SK-N-SH (cell line): Measurements from ENCODE around the gene CACUL1.

ENCODE experiments used
- CHD2 ChIP-seq: fragments of 150-350 bp; IDR thresholded peaks from 2 replicates; pipeline ENCODE4 v1.6.1; 2018; ENCODE audit warnings: low read length; ENCODE audit not compliant: partially characterized antibody
- CTCF ChIP-seq: fragments of 200-600 bp; sonication (generic); IDR thresholded peaks from 2 replicates; pipeline ENCODE4 v1.6.1; 2017; ENCODE audit warnings: antibody characterized with exemption, mild to moderate bottlenecking, moderate library complexity
- EP300 ChIP-seq, 2 experiments: IDR thresholded peaks; 2 replicates each; pipeline versions ENCODE4 v1.4.0 to v1.6.1; 2012; ENCODE audit warnings: borderline replicate concordance in 1 of 2, low read depth in 1 of 2, low read length in 1 of 2
- FOXM1 ChIP-seq: IDR thresholded peaks from 2 replicates; pipeline ENCODE4 v1.4.0; 2012; ENCODE audit warnings: low read depth, mild to moderate bottlenecking
- MAX ChIP-seq: IDR thresholded peaks from 2 replicates; pipeline ENCODE4 v1.4.0; 2012; ENCODE audit warnings: low read depth
- NRF1 ChIP-seq: IDR thresholded peaks from 2 replicates; pipeline ENCODE4 v1.6.1; 2012; ENCODE audit warnings: low read depth, mild to moderate bottlenecking, low read length
- RCOR1 ChIP-seq: fragments of 150-350 bp; IDR thresholded peaks from 2 replicates; pipeline ENCODE4 v1.6.1; 2017; ENCODE audit warnings: antibody characterized with exemption, low read length
- SIN3A ChIP-seq: IDR thresholded peaks from 2 replicates; pipeline ENCODE4 v1.6.1; 2012; ENCODE audit warnings: low read depth, mild to moderate bottlenecking, low read length, moderate library complexity, borderline replicate concordance
- TCF12 ChIP-seq: IDR thresholded peaks from 2 replicates; pipeline ENCODE4 v1.4.0; 2012
- YY1 ChIP-seq: IDR thresholded peaks from 2 replicates; pipeline ENCODE4 v1.4.0; 2012; ENCODE audit warnings: low read depth, mild to moderate bottlenecking
- TF ChIP-seq, protein P1 (sequence below): IDR thresholded peaks from 2 replicates; pipeline ENCODE4 v1.6.1; 2012; ENCODE audit warnings: mild to moderate bottlenecking, low read depth, low read length, moderate library complexity

DNA sequence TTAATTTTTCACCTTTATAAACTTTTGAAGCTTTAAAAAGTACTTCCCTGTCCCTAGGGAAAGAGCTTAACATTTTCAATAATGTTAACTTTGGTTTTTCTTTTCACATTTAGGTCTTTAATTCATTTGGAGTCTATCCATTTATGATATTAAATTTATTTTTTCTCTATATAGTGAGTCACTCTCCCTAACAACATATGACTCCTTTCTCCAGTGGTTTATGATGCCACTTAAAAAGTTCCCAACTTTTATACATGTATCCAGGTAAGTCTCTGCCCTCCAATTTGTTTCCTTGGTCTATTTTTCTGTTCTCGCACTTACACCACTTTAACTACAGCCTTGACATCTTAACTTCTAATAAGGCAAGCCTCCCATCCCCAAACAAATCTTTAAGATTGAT lies 3.5 kb downstream of the CACUL1 start:
- TF ChIP-seq CTCF = no peak
- no peak for TF ChIP-seq FOXM1
- TF ChIP-seq RCOR1 = no peak
- no peak for TF ChIP-seq YY1
- TF ChIP-seq EP300 (IDR thresholded peaks at IDR 0.05; ENCODE audit: borderline replicate concordance in 1 of 2, low read depth in 1 of 2, low read length in 1 of 2) = no peak
- TF ChIP-seq NRF1 = no peak
- TF ChIP-seq, protein P1, sequence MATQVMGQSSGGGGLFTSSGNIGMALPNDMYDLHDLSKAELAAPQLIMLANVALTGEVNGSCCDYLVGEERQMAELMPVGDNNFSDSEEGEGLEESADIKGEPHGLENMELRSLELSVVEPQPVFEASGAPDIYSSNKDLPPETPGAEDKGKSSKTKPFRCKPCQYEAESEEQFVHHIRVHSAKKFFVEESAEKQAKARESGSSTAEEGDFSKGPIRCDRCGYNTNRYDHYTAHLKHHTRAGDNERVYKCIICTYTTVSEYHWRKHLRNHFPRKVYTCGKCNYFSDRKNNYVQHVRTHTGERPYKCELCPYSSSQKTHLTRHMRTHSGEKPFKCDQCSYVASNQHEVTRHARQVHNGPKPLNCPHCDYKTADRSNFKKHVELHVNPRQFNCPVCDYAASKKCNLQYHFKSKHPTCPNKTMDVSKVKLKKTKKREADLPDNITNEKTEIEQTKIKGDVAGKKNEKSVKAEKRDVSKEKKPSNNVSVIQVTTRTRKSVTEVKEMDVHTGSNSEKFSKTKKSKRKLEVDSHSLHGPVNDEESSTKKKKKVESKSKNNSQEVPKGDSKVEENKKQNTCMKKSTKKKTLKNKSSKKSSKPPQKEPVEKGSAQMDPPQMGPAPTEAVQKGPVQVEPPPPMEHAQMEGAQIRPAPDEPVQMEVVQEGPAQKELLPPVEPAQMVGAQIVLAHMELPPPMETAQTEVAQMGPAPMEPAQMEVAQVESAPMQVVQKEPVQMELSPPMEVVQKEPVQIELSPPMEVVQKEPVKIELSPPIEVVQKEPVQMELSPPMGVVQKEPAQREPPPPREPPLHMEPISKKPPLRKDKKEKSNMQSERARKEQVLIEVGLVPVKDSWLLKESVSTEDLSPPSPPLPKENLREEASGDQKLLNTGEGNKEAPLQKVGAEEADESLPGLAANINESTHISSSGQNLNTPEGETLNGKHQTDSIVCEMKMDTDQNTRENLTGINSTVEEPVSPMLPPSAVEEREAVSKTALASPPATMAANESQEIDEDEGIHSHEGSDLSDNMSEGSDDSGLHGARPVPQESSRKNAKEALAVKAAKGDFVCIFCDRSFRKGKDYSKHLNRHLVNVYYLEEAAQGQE = no peak
- TF ChIP-seq CHD2 = no peak
- TF ChIP-seq SIN3A = no peak
- TF ChIP-seq MAX = no peak
- no peak for TF ChIP-seq TCF12
